Erythroblast (primary cell): ENCODE data around the gene ZNF276.
"Not testable (repeated sequence)": the region's sequence is repeated elsewhere in the genome, so short reads cannot be mapped to it uniquely, and the experiment has no call there.

ENCODE experiments used
- DNase-seq, 2 experiments: peaks; one replicate each; lab custom pipeline; 2025; lab: John Stamatoyannopoulos, UW
- GATA1 ChIP-seq: IDR thresholded peaks from 2 replicates; pipeline ENCODE4 v1.6.1; 2011; ENCODE audit warnings: low read depth, mild to moderate bottlenecking, control low read depth, low read length, moderate library complexity
- POLR2A ChIP-seq: IDR thresholded peaks from 2 replicates; pipeline ENCODE4 v1.6.1; 2011; ENCODE audit warnings: mild to moderate bottlenecking, low read length

ZNF276 gene

DNA sequence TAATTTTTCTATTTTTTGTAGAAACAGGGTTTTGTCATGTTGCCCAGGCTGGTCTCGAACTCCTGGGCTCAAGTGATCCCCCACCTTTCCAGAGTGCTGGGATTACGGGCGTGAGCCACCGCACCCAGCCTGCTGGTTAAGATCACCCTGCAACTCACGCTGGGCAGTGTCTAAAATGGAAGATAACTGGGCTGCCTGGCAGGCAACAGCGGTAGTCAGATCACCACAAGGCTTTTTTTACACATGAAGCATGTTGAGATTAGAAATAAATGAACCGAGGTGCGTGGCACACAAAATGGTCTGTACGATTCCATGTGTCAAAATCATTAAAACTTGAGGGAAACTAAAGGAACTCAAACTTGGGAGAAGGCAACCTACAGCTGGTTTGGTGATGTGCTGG lies 26.7 kb downstream of the ZNF276 start:
- TF ChIP-seq GATA1 = no peak
- TF ChIP-seq POLR2A = no peak
- DNase-seq = no peak

DNA sequence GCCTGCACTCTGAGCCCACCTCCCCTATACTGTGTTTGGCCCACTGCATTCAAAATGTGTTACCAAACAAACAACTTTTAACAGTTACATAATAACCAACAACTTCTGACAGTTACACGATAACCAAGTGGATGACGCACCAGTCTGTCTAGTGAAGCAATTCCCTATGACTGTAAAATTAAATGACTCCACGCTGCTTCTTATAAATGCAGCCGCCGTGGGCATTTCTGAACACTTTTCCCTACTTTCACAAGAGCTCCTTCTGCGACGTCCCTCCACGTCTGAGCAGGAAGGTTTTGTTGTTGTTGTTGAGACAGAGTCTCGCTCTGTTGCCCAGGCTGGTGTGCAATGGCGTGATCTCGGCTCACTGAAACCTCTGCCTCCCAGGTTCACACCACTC lies 27.6 kb downstream of the ZNF276 start:
- no peak for TF ChIP-seq POLR2A
- no peak for TF ChIP-seq GATA1

GRCh38 chr16:89749637-89750036 lies 28.3 kb downstream of the ZNF276 start:
- no peak for TF ChIP-seq GATA1
- no peak for TF ChIP-seq POLR2A
- no peak for DNase-seq

More for the DNA sequence above, 27.6 kb downstream of the ZNF276 start:
- no peak for DNase-seq

GRCh38 chr16:89759746-89760340 lies 38.5 kb downstream of the ZNF276 start:
- no peak for TF ChIP-seq POLR2A
- TF ChIP-seq GATA1 = no peak
- DNase-seq = peak; percentile 46 to 47

DNA sequence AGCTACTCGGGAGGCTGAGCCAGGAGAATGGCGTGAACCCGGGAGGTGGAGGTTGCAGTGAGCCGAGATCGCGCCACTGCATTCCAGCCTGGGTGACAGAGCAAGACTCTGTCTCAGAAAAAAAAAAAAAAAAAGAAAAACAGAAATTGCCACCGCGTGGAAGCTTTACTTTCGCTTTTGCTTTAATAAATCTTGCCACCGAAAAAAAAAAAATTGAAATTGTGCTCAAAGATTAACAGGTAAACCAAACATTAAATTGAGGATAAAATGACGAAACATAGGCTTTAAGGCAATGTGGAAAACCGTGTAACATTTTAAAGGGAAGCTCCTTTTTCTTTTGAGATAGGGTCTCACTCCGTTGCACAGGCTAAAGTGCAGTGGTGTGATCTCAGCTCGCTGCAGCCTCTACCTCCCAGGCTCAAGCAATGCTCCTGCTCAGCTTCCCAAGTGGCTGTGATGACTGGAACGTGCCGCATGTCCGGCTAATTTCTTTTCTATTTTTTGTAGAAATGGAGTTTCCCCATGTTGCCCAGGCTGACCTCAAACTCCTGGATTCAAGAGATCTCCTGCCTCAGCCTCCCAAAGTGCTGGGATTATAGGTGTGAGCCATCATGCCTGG lies 40.1 kb downstream of the ZNF276 start:
- DNase-seq = no peak
- TF ChIP-seq POLR2A (no peak), GATA1 (no peak)

DNA sequence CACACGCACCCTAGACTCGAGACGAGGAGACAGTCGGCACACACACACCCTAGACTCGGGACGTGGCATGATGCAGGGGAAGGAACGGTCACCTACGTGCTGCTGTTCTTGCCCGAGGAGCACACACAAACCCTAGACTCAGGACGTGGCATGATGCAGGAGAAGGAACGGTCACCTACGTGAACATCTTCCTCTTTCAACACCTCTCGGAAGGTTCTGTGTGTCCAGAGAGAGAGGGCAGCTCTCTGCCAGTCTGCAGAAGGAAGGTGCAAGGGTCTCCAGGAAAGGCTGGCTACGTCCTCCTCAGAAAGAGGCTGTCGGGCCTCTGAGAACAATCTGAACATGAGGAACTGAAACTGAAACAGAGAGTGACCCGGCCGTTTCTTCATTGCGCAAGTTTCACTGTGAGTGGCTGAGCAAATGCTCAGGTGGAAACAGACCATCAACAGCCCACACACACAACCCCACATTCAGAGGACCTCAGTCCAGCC lies 43.4 kb downstream of the ZNF276 start:
- DNase-seq = peak in 1 of 2 experiments; percentile 16

DNA sequence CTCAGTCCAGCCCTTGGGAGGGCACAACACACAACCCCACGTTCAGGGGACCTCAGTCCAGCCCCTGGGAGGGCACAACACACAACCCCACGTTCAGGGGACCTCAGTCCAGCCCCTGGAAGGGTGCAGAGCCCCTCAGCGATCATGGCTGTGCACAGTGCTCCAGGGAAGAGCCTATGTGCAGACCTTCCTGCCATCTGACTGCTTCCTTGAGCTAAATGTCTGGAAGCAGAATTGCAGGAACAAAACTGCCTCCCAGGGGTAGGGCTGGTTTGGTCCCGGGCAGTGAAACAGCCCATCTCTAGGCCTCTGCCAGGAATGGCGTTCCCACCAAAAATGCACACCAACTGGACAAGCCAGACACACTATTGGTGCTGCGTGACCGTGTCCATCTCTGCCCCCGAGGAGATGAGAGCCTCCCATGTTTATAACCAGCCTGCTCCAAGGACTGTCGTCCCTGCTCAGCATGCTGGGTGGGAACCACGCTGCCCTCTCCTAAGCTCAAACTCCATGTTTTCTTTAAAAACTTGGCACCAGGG lies 44.0 kb downstream of the ZNF276 start:
- TF ChIP-seq GATA1 (no peak), POLR2A (no peak)
- no peak for DNase-seq

More for the DNA sequence above, 43.4 kb downstream of the ZNF276 start:
- TF ChIP-seq POLR2A = no peak
- TF ChIP-seq GATA1 = no peak

DNA sequence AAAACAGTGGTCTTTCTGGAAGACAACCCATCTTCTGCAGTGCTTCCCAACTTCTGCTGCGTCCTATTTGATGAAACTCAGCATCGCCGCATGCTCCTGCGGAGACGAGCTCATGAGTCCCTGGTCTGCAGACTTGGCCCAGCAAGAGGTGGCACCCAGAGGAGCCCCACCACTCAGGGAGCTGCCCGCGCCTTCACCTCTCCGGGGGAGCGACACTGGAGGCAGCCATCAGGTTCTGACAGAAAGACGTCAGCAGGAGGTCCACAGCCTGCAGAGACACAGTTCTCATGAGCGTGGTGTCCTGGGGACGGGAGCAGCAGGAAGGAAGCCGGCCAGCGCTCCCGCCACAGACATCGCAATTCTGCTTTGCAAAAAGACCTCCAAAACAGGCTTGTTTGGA lies 49.0 kb downstream of the ZNF276 start:
- TF ChIP-seq POLR2A (no peak), GATA1 (no peak)
- DNase-seq = no peak

GRCh38 chr16:89775223-89775622 lies 53.9 kb downstream of the ZNF276 start:
- TF ChIP-seq GATA1 (no peak), POLR2A (no peak)
- no peak for DNase-seq

- DNase-seq = not testable (repeated sequence)
Measured at GRCh38 chr16:89778211-89778610, 56.9 kb downstream of the ZNF276 start.

- no peak for TF ChIP-seq POLR2A
- no peak for TF ChIP-seq GATA1
- DNase-seq = no peak
Measured at GRCh38 chr16:89779231-89779908, 58.0 kb downstream of the ZNF276 start.

- DNase-seq = no peak
- TF ChIP-seq POLR2A = no peak
- TF ChIP-seq GATA1 = no peak
Measured at GRCh38 chr16:89779909-89780305, 58.6 kb downstream of the ZNF276 start.

- no peak for DNase-seq
- TF ChIP-seq GATA1 = no peak
- no peak for TF ChIP-seq POLR2A
Measured at GRCh38 chr16:89782489-89782888, 61.2 kb downstream of the ZNF276 start.

- not testable (repeated sequence) for DNase-seq
Measured at GRCh38 chr16:89783952-89784351, 62.6 kb downstream of the ZNF276 start.
